Subcutaneous adipose tissue (tissue), 4 donors: ENCODE measurements around the gene VMP1. TPM values are rescaled to one million over a fixed set of nuclear protein-coding genes. Genes with fewer than 3 reads are reported as not detected.

Experiments used
- total RNA-seq, 4 donors: library from RNA; depleted of rRNA; stranded (reverse); fragments of >200 nt; gene quantifications; one replicate each; pipeline ENCODE4 v1.1.0, GENCODE V29; 2016
- TF ChIP-seq, protein P1 (sequence below): fragments of 450-650 bp; IDR thresholded peaks from one replicate; pipeline ENCODE4 v1.5.1; 2016; ENCODE audit warnings: low read depth, mild to moderate bottlenecking, control low read depth, antibody characterized with exemption, moderate library complexity

Gene VMP1
- total RNA-seq, 4 donors from 2014 or later, result 94.2 to 332 (median 246) TPM

DNA sequence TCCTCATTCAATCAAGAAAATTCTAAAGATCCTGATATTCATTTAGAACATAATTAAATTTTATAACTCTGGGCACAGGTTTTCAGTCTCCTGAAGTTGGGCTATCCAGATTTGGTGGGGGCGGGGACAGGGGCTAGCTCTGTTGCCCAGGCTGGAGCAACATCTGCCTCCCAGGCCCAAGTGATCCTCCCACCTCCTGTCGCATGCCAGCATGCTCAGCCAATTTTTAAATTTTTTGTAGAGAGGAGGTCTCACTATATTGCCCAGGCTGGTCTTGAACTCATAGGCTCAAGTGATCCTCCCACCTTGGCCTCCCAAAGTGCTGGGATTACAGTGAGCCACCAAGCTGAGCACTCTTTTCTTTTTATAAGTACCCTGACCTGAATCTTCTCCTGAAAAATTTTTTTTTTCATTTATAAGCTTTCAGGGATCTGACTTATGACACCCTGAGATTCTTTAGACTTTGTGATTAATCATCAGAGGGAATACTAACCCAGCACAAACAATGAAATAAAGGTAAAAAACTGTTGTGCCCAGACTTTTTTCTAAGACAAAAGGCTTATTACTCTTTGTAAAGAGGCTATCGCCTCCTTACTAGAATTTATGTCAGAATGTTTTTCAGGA is 122.7 kb downstream of the VMP1 start:
- TF ChIP-seq, protein P1, sequence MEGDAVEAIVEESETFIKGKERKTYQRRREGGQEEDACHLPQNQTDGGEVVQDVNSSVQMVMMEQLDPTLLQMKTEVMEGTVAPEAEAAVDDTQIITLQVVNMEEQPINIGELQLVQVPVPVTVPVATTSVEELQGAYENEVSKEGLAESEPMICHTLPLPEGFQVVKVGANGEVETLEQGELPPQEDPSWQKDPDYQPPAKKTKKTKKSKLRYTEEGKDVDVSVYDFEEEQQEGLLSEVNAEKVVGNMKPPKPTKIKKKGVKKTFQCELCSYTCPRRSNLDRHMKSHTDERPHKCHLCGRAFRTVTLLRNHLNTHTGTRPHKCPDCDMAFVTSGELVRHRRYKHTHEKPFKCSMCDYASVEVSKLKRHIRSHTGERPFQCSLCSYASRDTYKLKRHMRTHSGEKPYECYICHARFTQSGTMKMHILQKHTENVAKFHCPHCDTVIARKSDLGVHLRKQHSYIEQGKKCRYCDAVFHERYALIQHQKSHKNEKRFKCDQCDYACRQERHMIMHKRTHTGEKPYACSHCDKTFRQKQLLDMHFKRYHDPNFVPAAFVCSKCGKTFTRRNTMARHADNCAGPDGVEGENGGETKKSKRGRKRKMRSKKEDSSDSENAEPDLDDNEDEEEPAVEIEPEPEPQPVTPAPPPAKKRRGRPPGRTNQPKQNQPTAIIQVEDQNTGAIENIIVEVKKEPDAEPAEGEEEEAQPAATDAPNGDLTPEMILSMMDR, result no peak

DNA sequence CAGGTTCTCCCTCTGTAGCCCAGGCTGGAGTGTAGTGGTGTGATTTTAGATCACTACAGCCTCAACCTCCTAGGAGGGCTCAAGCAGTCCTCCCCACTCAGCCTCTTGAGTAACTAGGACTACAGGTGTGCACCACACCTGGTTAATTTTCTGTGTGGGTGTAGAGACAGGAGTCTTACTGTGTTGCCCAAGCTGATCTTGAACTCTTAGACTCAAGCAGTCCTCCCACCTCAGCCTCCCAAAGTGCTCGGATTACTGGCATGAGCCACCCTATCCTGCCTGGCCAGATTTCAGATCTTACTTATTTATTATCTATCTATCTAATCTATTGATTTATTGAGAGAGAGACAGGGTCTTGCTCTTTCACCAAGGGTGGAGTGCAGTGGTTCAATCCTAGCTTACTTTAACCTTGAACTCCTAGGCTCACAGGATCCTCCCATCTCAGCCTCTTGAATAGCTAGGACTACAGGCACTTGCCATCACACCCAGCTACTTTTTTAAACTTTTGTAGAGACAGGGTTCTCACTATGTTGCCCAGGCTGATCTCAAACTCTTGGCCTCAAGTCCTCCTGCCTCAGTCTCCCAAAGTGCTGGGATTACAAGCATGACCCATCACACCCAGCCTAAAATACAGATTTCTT is 123.5 kb downstream of the VMP1 start:
- TF ChIP-seq, protein P1, result no peak

DNA sequence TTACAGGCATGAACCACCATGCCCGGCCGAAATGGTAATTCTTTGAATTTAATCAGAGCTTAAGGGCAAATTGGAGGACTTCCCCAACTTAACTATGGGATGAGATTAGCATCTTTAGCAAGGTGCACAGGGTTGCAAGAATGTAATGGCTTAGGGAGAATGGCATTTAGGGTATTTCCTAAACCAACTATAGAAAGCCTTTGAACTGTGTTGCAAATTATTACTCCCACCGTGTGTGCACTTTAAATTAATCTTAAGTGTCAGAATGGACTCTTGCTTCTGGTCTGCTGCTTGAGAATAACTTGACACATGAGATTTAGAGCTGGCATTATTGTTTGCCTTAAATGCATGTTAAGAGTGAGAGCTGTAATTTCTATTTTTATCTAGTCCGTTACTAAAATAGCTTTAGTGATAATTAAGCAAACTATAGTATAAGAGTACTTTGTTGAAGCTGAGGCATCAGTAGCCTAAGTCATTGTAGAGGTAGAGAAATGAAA is 125.5 kb downstream of the VMP1 start:
- TF ChIP-seq, protein P1, result no peak

DNA sequence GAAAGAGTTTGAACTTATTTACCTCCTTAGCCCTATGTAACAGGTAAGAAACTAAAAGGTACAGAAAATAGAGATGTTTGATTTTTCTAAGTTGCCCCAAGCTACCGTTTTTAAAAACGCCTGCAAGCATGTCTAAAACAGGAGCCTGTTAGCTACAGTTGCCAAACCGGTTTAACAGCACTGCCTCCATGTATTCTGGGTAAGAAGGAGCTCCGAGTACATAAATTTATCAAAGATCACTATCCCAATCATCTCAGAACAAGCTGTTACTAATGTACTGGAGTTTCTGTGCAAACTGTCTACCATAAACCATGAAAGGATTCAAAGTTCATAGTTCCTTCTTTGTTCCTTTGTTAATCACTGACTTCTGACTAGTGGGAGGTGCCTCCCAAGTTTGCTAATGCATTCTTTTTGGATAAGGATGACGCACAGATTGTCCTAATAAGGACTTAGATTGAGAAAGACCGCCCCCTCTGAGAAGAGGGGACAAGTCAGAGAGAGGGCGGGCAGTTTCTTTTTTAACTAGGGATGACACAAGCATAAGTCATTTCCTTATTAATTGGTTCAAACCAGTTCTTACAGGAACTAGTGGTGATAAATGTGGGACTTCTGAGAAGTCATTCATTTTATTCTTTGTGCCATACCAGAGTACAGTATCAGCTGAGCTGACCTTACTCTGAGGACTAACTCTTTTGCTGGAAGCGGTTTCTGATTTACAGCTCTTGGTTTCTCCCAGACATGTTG is 130.0 kb downstream of the VMP1 start:
- TF ChIP-seq, protein P1, result no peak

DNA sequence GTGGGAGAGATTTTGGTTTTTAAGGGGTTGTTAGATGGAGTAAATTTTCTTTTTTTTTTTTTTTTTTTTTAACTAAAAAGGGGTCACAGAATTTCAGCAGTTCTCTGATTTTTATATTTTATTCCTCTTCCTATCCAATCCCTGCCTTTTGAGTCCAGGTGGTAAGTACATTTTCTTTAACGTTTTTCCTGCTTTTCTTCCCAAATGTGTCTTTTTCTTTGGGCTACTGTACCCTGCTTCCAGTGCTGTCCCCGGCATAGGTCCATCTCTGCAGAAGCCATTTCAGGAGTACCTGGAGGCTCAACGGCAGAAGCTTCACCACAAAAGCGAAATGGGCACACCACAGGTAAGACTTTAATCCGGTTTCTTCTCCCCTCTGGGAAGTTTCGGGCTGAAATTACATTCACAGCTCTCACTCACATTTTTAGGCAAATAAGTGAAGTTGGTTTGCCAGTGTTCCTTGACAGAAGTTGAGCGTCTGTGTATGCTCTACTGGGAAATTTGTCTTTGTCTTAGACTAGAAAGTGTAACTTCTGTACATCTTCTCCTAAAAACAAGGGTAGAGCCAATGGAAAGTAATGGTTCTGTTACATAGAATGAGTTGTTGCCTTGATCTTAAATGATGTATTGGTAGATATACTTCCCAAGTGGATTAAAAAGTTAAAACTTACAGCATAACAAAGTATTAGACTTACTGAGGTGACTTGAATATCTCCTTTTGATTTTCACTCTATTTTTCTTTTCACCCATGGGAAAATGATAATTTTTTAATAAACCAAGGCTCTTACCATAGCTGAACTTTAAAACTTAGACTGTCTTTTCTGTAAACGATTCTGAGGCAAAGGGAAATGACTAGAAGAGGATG is 130.8 kb downstream of the VMP1 start:
- TF ChIP-seq, protein P1, result no peak

DNA sequence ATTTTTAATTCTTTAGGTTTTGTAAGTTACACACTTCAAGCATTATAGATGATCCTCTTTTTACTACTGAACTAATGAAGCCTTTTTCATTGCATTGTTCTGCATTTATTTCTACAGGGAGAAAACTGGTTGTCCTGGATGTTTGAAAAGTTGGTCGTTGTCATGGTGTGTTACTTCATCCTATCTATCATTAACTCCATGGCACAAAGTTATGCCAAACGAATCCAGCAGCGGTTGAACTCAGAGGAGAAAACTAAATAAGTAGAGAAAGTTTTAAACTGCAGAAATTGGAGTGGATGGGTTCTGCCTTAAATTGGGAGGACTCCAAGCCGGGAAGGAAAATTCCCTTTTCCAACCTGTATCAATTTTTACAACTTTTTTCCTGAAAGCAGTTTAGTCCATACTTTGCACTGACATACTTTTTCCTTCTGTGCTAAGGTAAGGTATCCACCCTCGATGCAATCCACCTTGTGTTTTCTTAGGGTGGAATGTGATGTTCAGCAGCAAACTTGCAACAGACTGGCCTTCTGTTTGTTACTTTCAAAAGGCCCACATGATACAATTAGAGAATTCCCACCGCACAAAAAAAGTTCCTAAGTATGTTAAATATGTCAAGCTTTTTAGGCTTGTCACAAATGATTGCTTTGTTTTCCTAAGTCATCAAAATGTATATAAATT is 132.3 kb downstream of the VMP1 start:
- TF ChIP-seq, protein P1, result no peak
